Neural cell (in vitro differentiated cells): Measurements from ENCODE around the gene TM9SF1. TPM values are rescaled to one million over a fixed set of nuclear protein-coding genes. Genes with fewer than 3 reads are reported as not detected.

Experiments used
- H2AFZ ChIP-seq: fragments of 200-600, 300-800 bp; sonication (generic), shearing (Covaris generic); 2 replicates; pipeline ENCODE4 v1.6.0; 2014; ENCODE audit warnings: low read depth, mild to moderate bottlenecking, antibody characterized with exemption, low read length, moderate library complexity
- H3F3A ChIP-seq: fragments of 200-600 bp; shearing (Covaris generic); 2 replicates; pipeline ENCODE4 v1.6.1; 2016; ENCODE audit warnings: mild to moderate bottlenecking, moderate library complexity, mixed read lengths, antibody characterized with exemption, low read length; ENCODE audit not compliant: insufficient read depth, poor library complexity, severe bottlenecking
- H3K27ac ChIP-seq: fragments of 200-600, 300-800 bp; sonication (generic), shearing (Covaris generic); 2 replicates; pipeline ENCODE4 v1.5.1; 2014; ENCODE audit warnings: mild to moderate bottlenecking, low read length, moderate library complexity
- H3K27me3 ChIP-seq: fragments of 300-800, 200-600 bp; sonication (generic), shearing (Covaris generic); 2 replicates; pipeline ENCODE4 v1.6.0; 2014; ENCODE audit warnings: mild to moderate bottlenecking, low read depth, low read length, moderate library complexity; ENCODE audit not compliant: insufficient read depth
- H3K36me3 ChIP-seq: fragments of 300-800, 200-600 bp; sonication (generic), shearing (Covaris generic); 2 replicates; pipeline ENCODE4 v1.5.1; 2014; ENCODE audit warnings: mild to moderate bottlenecking, antibody characterized with exemption, low read length, moderate library complexity; ENCODE audit not compliant: insufficient read depth
- H3K4me2 ChIP-seq: fragments of 300-800, 200-600 bp; sonication (generic), shearing (Covaris generic); 2 replicates; pipeline ENCODE4 v1.6.0; 2014; ENCODE audit warnings: mild to moderate bottlenecking, low read length
- H3K4me3 ChIP-seq: fragments of 300-800, 200-600 bp; sonication (generic), shearing (Covaris generic); 2 replicates; pipeline ENCODE4 v1.5.1; 2014; ENCODE audit warnings: mild to moderate bottlenecking, low read length, moderate library complexity
- H3K79me2 ChIP-seq: fragments of 200-600 bp; shearing (Covaris generic); replicated peaks from 2 replicates; pipeline ENCODE4 v1.6.0; 2014; ENCODE audit warnings: mild to moderate bottlenecking, low read length, moderate library complexity; ENCODE audit not compliant: insufficient read depth
- H3K9ac ChIP-seq: fragments of 300-800, 200-600 bp; sonication (generic), shearing (Covaris generic); 2 replicates; pipeline ENCODE4 v1.6.1; 2016; ENCODE audit warnings: mild to moderate bottlenecking, low read length, mixed read lengths
- H3K9me2 ChIP-seq: fragments of 200-600 bp; shearing (Covaris generic); 2 replicates; pipeline ENCODE4 v1.6.1; 2016; ENCODE audit warnings: mild to moderate bottlenecking, low read length, mixed read lengths; ENCODE audit not compliant: insufficient read depth
- H3K9me3 ChIP-seq: fragments of 200-600, 300-800 bp; sonication (generic), shearing (Covaris generic); 2 replicates; pipeline ENCODE4 v1.6.1; 2016; ENCODE audit warnings: mild to moderate bottlenecking, mixed run types, low read length, moderate library complexity, mixed read lengths
- H4K20me1 ChIP-seq: fragments of 200-600 bp; shearing (Covaris generic); 2 replicates; pipeline ENCODE4 v1.6.1; 2016; ENCODE audit warnings: mild to moderate bottlenecking, mixed run types; ENCODE audit not compliant: insufficient read depth
- CTCF ChIP-seq: fragments of 450-650 bp; IDR thresholded peaks from 2 replicates; pipeline ENCODE4 v1.5.1; 2014; ENCODE audit warnings: antibody characterized with exemption, mild to moderate bottlenecking, moderate library complexity; ENCODE audit not compliant: poor library complexity, severe bottlenecking
- EP300 ChIP-seq: fragments of 450-650 bp; conservative IDR thresholded peaks from 2 replicates; pipeline ENCODE4 v1.6.1; 2014; ENCODE audit warnings: antibody characterized with exemption, mild to moderate bottlenecking, moderate library complexity; ENCODE audit not compliant: poor library complexity, severe bottlenecking
- EZH2 ChIP-seq: fragments of 200-600, 300-800 bp; shearing (Covaris generic), sonication (generic); IDR thresholded peaks from 2 replicates; pipeline ENCODE4 v1.6.1; 2014; ENCODE audit warnings: antibody characterized with exemption, low read length, borderline replicate concordance, mild to moderate bottlenecking; ENCODE audit not compliant: insufficient read depth, poor library complexity, severe bottlenecking
- MXI1 ChIP-seq: fragments of 450-650 bp; conservative IDR thresholded peaks from 2 replicates; pipeline ENCODE4 v1.6.1; 2014; ENCODE audit warnings: antibody characterized with exemption, mild to moderate bottlenecking; ENCODE audit not compliant: poor library complexity, severe bottlenecking
- POLR2AphosphoS5 ChIP-seq: IDR thresholded peaks from 2 replicates; pipeline ENCODE4 v1.6.1; 2012
- RAD21 ChIP-seq: fragments of 450-650 bp; conservative IDR thresholded peaks from 2 replicates; pipeline ENCODE4 v1.6.1; 2014; ENCODE audit warnings: antibody characterized with exemption, mild to moderate bottlenecking, moderate library complexity
- SMC3 ChIP-seq: fragments of 450-650 bp; conservative IDR thresholded peaks from 2 replicates; pipeline ENCODE4 v1.6.1; 2014; ENCODE audit warnings: antibody characterized with exemption, mild to moderate bottlenecking, moderate library complexity; ENCODE audit not compliant: poor library complexity
- TAF1 ChIP-seq: IDR thresholded peaks from 2 replicates; pipeline ENCODE4 v1.6.1; 2012; ENCODE audit warnings: low read depth
- polyA plus RNA-seq: library from polyadenylated mRNA; depleted of rRNA; stranded (reverse); fragments of >200 nt; gene quantifications from 2 replicates; pipeline ENCODE4 v1.2.3, GENCODE V29; 2014
- TF ChIP-seq, protein P1 (sequence below): IDR thresholded peaks from 2 replicates; pipeline ENCODE4 v1.6.1; 2012; ENCODE audit warnings: borderline replicate concordance

Gene TM9SF1
- polyA plus RNA-seq, 1 donor from 2014 or later = 25.1 TPM

GRCh38 chr14:24179294-24179960, 15.8 kb downstream of the TM9SF1 start:
- H3K4me2 ChIP-seq = no peak overlapping the region
- no peak for TF ChIP-seq RAD21
- no peak for TF ChIP-seq TAF1
- TF ChIP-seq CTCF = no peak
- TF ChIP-seq POLR2AphosphoS5 = no peak
- TF ChIP-seq MXI1 = no peak
- TF ChIP-seq, protein P1, sequence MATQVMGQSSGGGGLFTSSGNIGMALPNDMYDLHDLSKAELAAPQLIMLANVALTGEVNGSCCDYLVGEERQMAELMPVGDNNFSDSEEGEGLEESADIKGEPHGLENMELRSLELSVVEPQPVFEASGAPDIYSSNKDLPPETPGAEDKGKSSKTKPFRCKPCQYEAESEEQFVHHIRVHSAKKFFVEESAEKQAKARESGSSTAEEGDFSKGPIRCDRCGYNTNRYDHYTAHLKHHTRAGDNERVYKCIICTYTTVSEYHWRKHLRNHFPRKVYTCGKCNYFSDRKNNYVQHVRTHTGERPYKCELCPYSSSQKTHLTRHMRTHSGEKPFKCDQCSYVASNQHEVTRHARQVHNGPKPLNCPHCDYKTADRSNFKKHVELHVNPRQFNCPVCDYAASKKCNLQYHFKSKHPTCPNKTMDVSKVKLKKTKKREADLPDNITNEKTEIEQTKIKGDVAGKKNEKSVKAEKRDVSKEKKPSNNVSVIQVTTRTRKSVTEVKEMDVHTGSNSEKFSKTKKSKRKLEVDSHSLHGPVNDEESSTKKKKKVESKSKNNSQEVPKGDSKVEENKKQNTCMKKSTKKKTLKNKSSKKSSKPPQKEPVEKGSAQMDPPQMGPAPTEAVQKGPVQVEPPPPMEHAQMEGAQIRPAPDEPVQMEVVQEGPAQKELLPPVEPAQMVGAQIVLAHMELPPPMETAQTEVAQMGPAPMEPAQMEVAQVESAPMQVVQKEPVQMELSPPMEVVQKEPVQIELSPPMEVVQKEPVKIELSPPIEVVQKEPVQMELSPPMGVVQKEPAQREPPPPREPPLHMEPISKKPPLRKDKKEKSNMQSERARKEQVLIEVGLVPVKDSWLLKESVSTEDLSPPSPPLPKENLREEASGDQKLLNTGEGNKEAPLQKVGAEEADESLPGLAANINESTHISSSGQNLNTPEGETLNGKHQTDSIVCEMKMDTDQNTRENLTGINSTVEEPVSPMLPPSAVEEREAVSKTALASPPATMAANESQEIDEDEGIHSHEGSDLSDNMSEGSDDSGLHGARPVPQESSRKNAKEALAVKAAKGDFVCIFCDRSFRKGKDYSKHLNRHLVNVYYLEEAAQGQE = no peak
- no peak for TF ChIP-seq SMC3
- no peak for TF ChIP-seq EP300
- TF ChIP-seq EZH2 = no peak
- H3K36me3 ChIP-seq = no peaks in the 10 kb centered on the region
- H3K9me2 ChIP-seq = no peaks in the 10 kb centered on the region
- H3K9ac ChIP-seq = no peak overlapping the region
- no peaks in the 10 kb centered on the region for H3F3A ChIP-seq
- H3K4me3 ChIP-seq = no peak overlapping the region
- H3K27ac ChIP-seq = no peak overlapping the region
- no peak overlapping the region for H2AFZ ChIP-seq
- H4K20me1 ChIP-seq = no peaks in the 10 kb centered on the region
- H3K79me2 ChIP-seq = no peaks in the 10 kb centered on the region
- no peaks in the 10 kb centered on the region for H3K27me3 ChIP-seq
- no peaks in the 10 kb centered on the region for H3K9me3 ChIP-seq

DNA sequence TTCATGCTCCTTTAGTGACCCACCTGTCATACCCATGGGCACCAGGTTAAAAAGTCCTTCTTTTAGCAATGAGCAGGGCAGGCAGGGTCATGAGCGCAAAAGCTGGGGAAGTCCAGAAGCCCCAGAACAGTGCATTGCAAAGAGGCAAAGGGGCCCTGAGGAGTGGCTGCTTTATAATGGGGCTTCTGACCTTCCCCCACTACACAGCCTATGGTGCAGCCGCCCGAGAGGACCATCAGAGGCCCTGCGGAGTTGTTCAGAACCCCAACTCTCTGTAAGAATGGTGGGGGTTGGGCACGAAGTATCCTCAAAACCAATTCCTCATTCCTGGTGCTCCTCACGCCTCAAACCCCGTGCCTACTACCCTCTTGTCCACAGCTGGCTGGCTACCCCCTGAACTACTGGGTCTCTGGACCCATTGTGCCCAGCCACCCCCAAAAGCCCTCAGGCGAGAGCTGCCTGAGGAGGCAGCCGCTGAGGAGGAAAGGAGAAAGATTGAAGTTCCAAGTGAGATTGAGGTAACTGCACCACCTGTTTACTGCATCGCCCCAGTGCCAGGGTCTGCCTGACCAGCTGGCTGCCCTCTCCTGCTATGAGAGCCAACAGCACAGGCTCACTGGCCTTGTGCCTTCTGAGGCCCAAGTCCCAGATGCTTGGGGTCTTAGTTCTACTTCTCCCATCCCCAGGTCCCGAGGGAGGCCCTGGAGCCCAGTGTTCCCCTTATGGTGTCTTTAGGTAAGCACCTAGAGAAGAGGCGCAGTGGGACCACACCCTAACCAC, 16.7 kb downstream of the TM9SF1 start:
- no peak overlapping the region for H2AFZ ChIP-seq
- H3K4me2 ChIP-seq = no peak overlapping the region
- H4K20me1 ChIP-seq = no peaks in the 10 kb centered on the region
- no peaks in the 10 kb centered on the region for H3K9me3 ChIP-seq
- no peak overlapping the region for H3K9ac ChIP-seq
- no peaks in the 10 kb centered on the region for H3K9me2 ChIP-seq
- no peaks in the 10 kb centered on the region for H3K79me2 ChIP-seq
- no peaks in the 10 kb centered on the region for H3F3A ChIP-seq
- no peak for TF ChIP-seq TAF1
- no peak overlapping the region for H3K27ac ChIP-seq
- no peak overlapping the region for H3K4me3 ChIP-seq
- H3K27me3 ChIP-seq = no peaks in the 10 kb centered on the region
- H3K36me3 ChIP-seq = no peaks in the 10 kb centered on the region
